ENCODE results near the gene TAS1R2.

- TF ChIP-seq CTCF (IDR thresholded peaks at IDR 0.05) (no peak), POLR2A (IDR thresholded peaks at IDR 0.05) (no peak)
Measured at GRCh38 chr1:18870957-18871356, 11.5 kb upstream of the TAS1R2 start.
